Activated CD8-positive, alpha-beta memory T cell treated with anti-CD3 and anti-CD28 coated beads for 24 hours (primary cell): ENCODE measurements around the gene NKAPD1.
"Not testable (repeated sequence)": the region's sequence is repeated elsewhere in the genome, so short reads cannot be mapped to it uniquely, and the experiment has no call there.

Experiments used
- DNase-seq: peaks from one replicate; pipeline ENCODE4 v3.0.0-alpha.2; 2020

The NKAPD1 gene

DNA sequence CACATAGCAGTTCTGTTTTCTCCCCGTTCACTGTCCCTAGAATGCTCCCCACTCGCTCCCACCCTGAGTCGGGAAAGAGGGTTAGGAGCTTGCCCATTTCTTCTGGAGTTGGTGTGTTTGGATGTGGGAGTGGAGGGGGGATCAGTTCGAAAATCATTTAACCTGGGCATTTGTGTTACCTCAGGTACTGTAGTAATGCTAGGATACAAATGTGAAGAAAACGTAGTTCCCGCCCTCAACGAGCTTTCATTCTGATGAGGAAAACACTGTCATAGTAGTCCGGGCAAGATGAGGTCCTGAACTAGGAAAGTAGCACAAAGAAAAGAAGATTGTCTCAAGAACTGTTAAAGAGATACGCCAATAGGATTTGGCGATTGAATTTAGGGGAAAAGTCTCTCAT lies 13.1 kb downstream of the NKAPD1 start:
- no peak for DNase-seq

DNA sequence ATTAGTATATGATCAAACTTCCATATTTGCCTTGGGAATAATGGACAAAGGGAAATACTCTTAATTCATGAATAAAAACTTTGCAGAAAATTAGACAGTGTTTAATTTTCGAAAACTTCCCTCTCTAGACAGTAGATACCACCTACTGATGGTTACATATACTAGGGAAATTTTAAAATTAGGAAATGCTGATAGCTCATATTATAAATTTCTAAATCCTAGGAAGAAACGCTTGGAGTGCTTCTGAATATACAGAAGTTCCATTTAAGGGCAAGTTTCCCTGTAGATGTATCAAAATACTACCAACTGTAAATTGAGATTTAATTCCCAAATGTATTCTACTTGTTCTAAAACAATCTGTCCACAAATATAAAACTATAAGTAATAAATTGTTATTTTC lies 21.2 kb downstream of the NKAPD1 start:
- DNase-seq = not testable (repeated sequence)

DNA sequence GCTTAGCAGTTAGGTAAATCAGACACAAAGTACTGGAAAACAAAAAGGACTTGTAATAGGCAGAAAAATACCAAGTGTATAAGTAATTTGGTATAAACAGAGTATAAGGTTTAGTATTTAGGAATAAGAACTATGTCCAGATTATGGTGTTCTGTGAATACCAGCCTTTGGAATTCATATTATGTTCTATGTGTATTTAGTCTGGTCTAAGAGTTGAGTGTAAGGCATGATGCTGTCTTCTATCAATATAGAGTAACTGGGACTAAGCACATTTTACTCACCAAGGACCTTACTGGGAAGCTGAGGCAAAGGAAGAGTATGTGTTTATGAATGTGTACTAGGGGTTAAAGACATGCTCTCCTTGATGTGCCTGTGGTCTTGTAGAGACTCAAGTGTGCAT lies 22.1 kb downstream of the NKAPD1 start:
- no peak for DNase-seq

DNA sequence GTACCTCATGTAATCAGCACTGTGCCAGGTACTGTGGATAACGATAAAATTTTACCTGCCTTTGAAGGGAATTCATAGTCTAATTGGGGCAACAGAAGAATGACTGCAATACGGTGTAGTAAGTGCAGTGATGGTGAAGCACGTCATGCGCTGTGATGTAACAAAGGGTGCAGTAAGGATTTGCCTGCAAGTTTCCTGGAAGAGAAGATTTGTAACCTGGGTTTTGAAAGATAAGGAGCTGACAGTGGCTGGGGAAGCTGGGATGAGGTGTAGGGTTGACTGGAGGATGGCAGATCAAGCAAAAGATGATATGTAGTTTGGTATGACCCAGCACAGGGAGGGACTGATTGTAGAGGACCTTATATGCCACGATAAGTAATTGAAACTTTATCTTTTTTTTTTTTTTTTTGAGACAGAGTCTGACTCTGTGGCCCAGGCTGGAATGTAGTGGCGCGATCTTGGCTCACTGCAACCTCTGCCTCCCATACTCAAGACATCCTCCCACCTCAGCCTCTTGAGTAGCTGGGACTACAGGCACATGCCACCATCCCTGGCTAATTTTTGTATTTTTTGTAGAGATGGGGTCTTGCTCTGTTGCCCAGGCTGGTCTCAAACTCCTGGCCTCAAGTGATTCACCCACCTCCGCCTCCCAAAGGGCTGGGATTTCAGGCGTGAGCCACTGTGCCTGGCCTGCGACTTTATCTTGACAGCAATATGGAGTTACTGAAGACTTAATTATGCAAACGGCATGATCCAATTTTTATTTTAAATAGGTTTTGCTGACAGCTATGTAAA lies 23.8 kb downstream of the NKAPD1 start:
- no peak for DNase-seq

DNA sequence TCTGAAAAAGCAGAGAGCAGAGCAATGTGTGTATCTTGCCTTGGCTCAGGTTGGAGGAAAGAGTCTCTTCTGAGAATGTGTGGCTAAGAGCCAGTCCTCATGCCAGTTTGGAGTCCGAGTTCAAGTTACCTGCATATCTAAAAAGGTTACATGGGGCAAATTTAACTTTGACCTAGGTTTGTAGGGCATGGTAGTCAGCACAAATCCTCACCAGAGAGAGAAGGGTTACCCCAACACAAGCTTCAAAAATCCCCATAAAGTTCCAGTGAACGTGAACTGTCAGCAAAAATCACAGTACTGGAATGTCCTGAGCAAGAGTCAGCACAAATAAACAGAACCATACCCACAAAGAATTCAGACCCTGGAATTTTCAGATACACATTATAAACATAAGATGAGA lies 26.4 kb downstream of the NKAPD1 start:
- no peak for DNase-seq

DNA sequence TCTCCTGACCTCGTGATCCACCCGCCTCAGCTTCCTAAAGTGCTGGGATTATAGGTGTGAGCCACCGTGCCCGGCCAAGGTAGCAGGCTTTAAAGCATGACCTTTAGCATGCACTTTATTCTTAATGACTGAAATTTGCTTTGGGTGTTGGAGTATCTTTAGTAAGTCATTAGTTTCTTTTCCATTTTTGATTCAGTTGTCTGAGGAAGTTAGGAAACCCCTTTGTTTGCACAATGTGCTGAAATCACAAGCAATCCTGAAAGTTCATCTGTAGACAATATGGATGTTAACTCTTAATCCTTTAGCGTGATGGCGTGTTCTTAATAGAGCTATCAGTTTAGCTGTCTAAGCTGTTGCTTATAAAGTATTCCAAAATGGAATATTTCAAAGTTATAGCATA lies 29.3 kb downstream of the NKAPD1 start:
- DNase-seq = no peak

DNA sequence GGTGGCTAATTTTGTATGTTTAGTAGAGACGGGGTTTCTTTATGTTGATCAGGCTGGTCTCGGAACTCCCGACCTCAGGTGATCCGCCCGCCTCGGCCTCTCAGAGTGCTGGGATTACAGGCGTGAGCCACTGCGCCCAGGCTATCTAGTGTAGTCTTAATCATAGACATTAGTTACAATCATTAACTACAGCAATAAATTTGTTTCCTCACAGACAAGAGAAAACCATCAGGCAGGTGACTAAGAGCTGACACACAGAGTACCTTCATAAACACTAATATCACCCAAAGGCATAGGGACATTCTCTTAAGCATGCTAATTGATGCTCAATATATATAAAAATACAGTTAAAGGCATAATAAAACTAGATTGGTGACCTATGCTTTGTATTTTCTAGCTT lies 32.0 kb downstream of the NKAPD1 start:
- DNase-seq = no peak

DNA sequence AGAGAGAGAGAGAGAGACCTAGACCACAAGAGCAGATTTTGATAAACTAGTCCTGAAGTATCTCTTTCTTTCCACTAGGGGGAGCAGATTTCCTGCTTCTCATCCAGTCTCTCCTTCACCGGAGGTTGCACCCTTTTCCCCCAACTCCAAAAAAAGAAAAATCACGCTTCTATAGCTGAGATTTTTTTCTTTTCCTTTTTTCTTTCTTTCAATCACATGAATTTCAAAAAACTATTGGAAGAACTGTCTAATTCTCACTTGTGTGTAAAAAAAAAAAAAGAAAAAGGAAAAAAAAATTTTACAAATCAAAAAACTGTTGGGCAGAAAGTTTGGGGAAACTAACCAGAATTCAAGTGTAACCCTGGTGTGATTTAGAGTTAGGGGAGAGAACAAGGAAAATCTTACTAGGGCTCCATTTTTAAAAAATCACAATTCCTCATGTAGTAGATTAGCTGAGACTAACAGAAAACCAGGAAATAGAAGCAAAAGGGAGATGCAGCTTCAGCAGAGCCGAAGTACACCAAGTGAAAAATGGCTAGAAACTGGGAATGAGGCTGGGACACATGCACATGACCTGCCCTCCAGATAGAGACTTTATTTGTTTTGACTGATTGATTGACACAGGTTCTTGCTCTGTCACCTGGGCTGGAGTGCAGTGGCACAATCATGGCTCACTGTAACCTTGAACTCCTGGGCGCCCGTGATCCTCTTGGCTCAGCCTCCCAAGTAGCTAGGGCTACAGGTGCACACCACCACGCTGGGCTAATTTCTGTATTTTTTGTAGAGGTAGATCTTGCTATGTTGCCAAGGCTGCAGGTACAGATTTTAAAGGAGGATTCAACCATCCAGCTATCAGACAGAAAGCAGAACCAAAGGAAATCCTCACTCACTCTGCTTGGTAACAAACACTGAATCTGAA lies 39.7 kb downstream of the NKAPD1 start:
- DNase-seq = no peak

DNA sequence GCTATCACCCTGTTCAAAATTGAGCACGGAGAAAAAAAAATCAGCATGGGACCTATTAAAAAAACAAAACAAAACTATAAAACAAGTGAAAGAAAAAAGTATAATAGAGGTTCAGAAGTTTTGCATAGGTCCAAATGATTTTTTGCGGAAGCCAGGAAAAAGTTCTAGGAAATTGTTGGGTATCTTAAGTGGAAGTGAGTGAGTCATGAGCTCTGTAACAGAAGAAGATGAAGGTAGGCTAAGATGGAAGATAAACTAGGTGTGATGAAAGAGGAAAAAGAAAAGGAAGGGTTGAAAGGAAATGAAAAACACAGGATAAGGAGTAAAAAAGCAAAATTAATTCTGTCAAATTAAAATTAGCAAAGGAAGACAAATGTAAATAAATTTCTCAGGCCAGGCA lies 40.4 kb downstream of the NKAPD1 start:
- DNase-seq = no peak

DNA sequence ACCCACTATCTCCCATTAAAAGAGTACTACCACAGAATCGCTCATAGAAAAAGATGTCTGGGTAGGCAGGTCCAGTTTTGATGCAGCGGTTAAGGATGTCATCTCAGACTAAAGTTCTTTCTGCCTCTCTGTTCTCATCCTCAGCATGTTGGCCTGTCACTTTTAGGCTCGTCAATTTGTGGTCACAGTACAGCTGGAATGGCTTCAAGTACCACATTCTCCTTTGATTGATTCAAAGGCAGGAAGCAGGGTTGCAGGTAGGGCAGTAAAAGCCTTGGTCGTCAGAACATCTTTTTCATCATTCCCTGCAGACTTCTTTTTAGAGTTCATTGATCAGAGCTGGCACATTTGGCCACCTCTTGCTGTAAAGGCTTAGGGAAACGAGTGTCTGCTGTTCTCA lies 41.3 kb downstream of the NKAPD1 start:
- no peak for DNase-seq

DNA sequence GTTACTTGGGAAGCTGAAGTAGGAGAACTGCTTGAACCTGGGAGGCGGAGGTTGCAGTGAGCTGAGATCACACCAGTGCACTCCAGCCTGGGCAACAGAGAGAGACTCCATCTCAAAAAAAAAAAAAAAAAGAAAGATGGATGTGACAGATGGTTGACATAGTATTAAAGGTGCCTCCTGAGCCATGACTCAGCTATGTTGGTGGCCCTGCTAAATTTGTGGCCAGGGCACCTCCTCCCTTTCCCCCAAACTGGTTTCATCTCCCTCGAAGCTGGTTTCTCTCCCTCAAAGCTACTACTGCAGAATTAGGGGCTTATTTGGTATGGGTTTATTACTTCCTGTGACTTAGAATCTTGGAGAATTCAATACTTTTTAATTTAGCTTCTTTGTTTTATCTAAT lies 44.1 kb downstream of the NKAPD1 start:
- DNase-seq = no peak

DNA sequence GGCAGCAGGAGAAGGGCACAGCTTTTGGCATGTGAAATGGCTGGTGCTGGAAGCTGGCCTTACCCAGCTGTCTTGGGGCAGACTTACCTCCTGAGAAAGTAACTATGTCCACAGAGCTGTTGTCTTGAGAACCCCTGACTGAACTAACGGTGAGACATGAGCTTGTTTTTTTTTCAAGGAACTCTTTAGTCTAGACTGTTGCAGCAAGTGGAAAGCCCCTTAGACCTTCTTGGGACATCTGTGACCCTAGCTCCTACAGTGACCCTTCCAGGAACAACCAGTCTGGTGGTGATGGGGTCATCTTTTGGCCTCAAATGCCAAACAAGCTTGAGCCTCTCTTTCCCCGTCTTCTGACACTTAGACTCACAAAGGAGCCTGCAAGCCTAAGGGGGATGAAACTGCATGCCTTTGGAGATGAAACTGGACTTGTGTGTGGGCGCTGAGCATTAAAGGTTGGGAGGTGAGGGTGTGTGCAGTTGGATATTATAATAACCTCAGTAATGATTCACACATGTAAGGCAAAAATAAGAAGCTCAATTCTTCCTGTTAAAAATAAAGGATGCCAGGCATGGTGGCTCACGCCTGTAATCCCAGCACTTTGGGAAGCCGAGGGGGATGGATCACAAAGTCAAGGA lies 48.0 kb downstream of the NKAPD1 start:
- no peak for DNase-seq

DNA sequence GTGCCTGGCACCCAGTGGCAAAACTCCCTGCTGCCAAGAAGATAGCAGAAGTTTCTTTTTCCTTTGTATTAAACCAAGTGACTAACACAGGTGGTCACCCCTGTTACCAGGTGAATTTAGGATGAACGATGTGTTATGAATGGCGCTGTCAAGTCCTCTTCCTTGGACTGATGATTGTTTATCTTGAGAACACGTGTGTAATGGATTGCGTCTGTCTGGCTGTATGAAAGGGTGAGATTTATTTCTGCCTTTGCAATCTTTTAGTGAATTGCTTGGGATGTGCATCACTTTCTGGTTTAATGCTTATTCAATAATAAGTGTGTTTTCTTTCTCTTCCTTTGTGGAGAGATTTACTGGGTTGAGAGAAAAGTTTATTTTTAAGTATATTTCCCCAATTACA lies 49.0 kb downstream of the NKAPD1 start:
- DNase-seq = no peak

DNA sequence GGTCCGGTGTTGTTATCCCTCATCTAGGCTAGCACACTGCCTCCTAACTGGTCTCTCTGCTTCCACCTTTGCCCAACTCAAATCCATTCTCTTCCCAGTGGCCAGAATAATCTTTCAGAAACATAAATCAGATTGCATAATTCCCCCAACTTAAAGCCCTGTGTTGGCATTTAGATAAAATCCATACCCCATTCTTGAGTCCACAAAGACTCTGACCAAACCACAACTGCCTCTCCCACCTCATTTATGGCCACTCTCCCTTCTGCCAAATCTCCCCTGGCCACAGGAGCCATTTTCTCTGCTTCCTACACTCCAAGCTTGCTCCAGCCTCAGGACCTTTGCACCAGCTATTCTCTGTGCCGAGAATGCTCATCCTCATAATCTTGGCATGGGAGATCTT lies 53.0 kb downstream of the NKAPD1 start:
- no peak for DNase-seq

DNA sequence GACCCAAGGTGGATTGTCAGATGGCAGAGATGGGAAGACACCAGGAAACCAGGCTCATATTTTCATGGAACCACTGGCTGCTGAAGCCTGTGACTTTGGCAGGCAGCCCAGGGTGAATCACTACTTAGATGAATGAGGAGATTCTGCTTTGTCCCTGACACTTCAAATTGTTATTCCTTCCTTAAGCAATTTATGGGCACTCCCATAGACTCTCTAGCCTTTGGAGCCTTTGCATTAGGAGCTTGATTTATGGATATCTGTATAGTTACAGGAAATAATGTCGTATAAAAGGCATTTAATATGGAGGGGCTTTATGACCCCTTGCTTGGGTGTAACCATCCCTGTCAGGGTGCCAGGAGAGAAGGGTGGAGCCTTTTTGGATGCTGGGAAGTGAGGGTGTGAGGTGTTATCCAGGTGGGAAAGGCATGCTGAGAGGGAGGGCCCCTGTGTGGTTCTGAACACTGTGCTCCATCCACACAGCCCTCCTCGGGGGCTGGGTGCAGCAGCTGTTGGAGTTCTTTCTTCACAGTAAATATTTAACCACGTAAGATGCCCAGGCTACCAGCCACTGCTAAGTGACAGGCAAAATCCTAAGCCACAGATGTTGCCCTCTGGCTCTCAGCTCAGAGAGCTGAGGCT lies 54.5 kb downstream of the NKAPD1 start:
- no peak for DNase-seq

DNA sequence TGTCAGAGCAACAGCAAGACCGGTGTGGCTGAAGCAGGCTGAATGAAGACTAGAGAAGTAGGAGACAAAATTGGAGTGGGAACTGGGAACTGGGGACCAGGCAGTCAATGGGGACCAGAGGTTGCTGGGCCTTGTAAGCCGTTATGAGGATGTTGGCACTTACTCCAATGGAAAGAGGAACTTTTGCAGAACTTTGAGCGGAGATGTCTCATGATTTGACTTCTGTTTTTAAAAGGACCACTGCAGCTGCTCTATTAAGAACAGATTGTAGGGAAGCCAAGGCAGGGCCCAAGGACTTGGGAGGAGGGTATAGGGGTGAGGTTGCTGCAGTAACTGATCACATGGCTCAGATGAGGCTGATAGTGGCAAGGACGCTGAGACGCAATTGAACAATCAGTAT lies 55.6 kb downstream of the NKAPD1 start:
- DNase-seq = no peak

DNA sequence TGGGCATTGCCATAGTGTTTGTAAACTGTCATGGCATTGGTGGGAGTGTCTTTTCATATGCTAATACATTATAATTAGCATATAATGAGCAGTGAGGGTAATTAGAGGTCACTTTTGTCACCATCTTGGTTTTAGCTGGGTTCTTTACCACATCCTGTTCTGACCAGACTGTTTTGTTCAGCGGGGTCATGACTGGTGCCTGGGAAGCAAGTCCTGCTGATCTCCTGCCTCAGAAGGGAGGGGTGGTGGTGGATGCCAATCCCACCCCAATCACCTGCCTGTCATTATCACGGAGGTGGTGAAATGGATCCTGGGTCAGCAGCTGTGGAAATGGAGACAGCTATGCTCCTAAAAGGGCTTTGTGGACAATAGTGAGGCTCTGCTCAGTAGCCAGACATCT lies 58.6 kb downstream of the NKAPD1 start:
- no peak for DNase-seq

DNA sequence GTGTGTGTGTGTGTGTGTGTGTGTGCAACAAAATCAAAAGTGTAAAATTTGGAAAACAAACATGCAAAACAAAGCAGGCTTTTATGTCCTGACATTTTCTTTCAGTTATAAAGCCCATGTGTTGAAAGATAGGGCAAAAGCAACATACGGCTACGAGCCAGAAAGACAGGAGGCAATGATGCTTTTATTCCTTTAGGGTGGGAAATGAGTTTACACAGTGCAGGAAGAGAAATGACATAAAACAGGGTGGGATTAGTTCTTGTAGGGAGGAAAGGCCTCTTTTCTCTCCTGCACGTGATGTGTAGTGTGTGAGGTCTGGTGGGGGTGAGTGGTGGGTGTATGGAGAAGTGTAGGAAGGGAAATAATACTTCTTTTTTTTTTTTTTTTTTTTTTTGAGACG lies 60.4 kb downstream of the NKAPD1 start:
- no peak for DNase-seq
